ENCODE data around the gene CLPSL2.

GRCh38 chr6:35774116-35774794 is 2.1 kb upstream of the CLPSL2 start:
- TF ChIP-seq CTCF (IDR thresholded peaks at IDR 0.05; ENCODE audit: borderline replicate concordance, extremely low read depth, low read length, poor library complexity, severe bottlenecking): no peak
- no peak for TF ChIP-seq EZH2 (IDR thresholded peaks at IDR 0.05; ENCODE audit: borderline replicate concordance, low read depth, low read length, severe bottlenecking)

All from DND-41 (cell line).